Neural cell (in vitro differentiated cells): ENCODE data around the gene AFG3L2. TPM values are rescaled to one million over a fixed set of nuclear protein-coding genes. Genes with fewer than 3 reads are reported as not detected.

Experiments
- H2AFZ ChIP-seq: fragments of 200-600, 300-800 bp; sonication (generic), shearing (Covaris generic); 2 replicates; pipeline ENCODE4 v1.6.0; 2014; ENCODE audit warnings: low read depth, mild to moderate bottlenecking, antibody characterized with exemption, low read length, moderate library complexity
- H3F3A ChIP-seq: fragments of 200-600 bp; shearing (Covaris generic); 2 replicates; pipeline ENCODE4 v1.6.1; 2016; ENCODE audit warnings: mild to moderate bottlenecking, moderate library complexity, mixed read lengths, antibody characterized with exemption, low read length; ENCODE audit not compliant: insufficient read depth, poor library complexity, severe bottlenecking
- H3K27ac ChIP-seq: fragments of 200-600, 300-800 bp; sonication (generic), shearing (Covaris generic); 2 replicates; pipeline ENCODE4 v1.5.1; 2014; ENCODE audit warnings: mild to moderate bottlenecking, low read length, moderate library complexity
- H3K27me3 ChIP-seq: fragments of 300-800, 200-600 bp; sonication (generic), shearing (Covaris generic); 2 replicates; pipeline ENCODE4 v1.6.0; 2014; ENCODE audit warnings: mild to moderate bottlenecking, low read depth, low read length, moderate library complexity; ENCODE audit not compliant: insufficient read depth
- H3K36me3 ChIP-seq: fragments of 300-800, 200-600 bp; sonication (generic), shearing (Covaris generic); 2 replicates; pipeline ENCODE4 v1.5.1; 2014; ENCODE audit warnings: mild to moderate bottlenecking, antibody characterized with exemption, low read length, moderate library complexity; ENCODE audit not compliant: insufficient read depth
- H3K4me2 ChIP-seq: fragments of 300-800, 200-600 bp; sonication (generic), shearing (Covaris generic); 2 replicates; pipeline ENCODE4 v1.6.0; 2014; ENCODE audit warnings: mild to moderate bottlenecking, low read length
- H3K4me3 ChIP-seq: fragments of 300-800, 200-600 bp; sonication (generic), shearing (Covaris generic); 2 replicates; pipeline ENCODE4 v1.5.1; 2014; ENCODE audit warnings: mild to moderate bottlenecking, low read length, moderate library complexity
- H3K79me2 ChIP-seq: fragments of 200-600 bp; shearing (Covaris generic); replicated peaks from 2 replicates; pipeline ENCODE4 v1.6.0; 2014; ENCODE audit warnings: mild to moderate bottlenecking, low read length, moderate library complexity; ENCODE audit not compliant: insufficient read depth
- H3K9ac ChIP-seq: fragments of 300-800, 200-600 bp; sonication (generic), shearing (Covaris generic); 2 replicates; pipeline ENCODE4 v1.6.1; 2016; ENCODE audit warnings: mild to moderate bottlenecking, low read length, mixed read lengths
- H3K9me2 ChIP-seq: fragments of 200-600 bp; shearing (Covaris generic); 2 replicates; pipeline ENCODE4 v1.6.1; 2016; ENCODE audit warnings: mild to moderate bottlenecking, low read length, mixed read lengths; ENCODE audit not compliant: insufficient read depth
- H3K9me3 ChIP-seq: fragments of 200-600, 300-800 bp; sonication (generic), shearing (Covaris generic); 2 replicates; pipeline ENCODE4 v1.6.1; 2016; ENCODE audit warnings: mild to moderate bottlenecking, mixed run types, low read length, moderate library complexity, mixed read lengths
- H4K20me1 ChIP-seq: fragments of 200-600 bp; shearing (Covaris generic); 2 replicates; pipeline ENCODE4 v1.6.1; 2016; ENCODE audit warnings: mild to moderate bottlenecking, mixed run types; ENCODE audit not compliant: insufficient read depth
- EP300 ChIP-seq: fragments of 450-650 bp; conservative IDR thresholded peaks from 2 replicates; pipeline ENCODE4 v1.6.1; 2014; ENCODE audit warnings: antibody characterized with exemption, mild to moderate bottlenecking, moderate library complexity; ENCODE audit not compliant: poor library complexity, severe bottlenecking
- EZH2 ChIP-seq: fragments of 200-600, 300-800 bp; shearing (Covaris generic), sonication (generic); IDR thresholded peaks from 2 replicates; pipeline ENCODE4 v1.6.1; 2014; ENCODE audit warnings: antibody characterized with exemption, low read length, borderline replicate concordance, mild to moderate bottlenecking; ENCODE audit not compliant: insufficient read depth, poor library complexity, severe bottlenecking
- MXI1 ChIP-seq: fragments of 450-650 bp; conservative IDR thresholded peaks from 2 replicates; pipeline ENCODE4 v1.6.1; 2014; ENCODE audit warnings: antibody characterized with exemption, mild to moderate bottlenecking; ENCODE audit not compliant: poor library complexity, severe bottlenecking
- POLR2AphosphoS5 ChIP-seq: IDR thresholded peaks from 2 replicates; pipeline ENCODE4 v1.6.1; 2012
- RAD21 ChIP-seq: fragments of 450-650 bp; conservative IDR thresholded peaks from 2 replicates; pipeline ENCODE4 v1.6.1; 2014; ENCODE audit warnings: antibody characterized with exemption, mild to moderate bottlenecking, moderate library complexity
- TAF1 ChIP-seq: IDR thresholded peaks from 2 replicates; pipeline ENCODE4 v1.6.1; 2012; ENCODE audit warnings: low read depth
- polyA plus RNA-seq: library from polyadenylated mRNA; depleted of rRNA; stranded (reverse); fragments of >200 nt; gene quantifications from 2 replicates; pipeline ENCODE4 v1.2.3, GENCODE V29; 2014
- small RNA-seq, 3 experiments: library from RNA; depleted of rRNA; stranded (forward); fragments of <200 nt; gene quantifications; one replicate each; pipeline ENCODE3, GENCODE V24; 2012
- TF ChIP-seq, protein P1 (sequence below): fragments of 450-650 bp; IDR thresholded peaks from 2 replicates; pipeline ENCODE4 v1.5.1; 2014; ENCODE audit warnings: antibody characterized with exemption, mild to moderate bottlenecking, moderate library complexity; ENCODE audit not compliant: poor library complexity, severe bottlenecking
- TF ChIP-seq, protein P2 (sequence below): IDR thresholded peaks from 2 replicates; pipeline ENCODE4 v1.6.1; 2012; ENCODE audit warnings: borderline replicate concordance

Gene AFG3L2
- polyA plus RNA-seq, 1 donor from 2014 or later, result 49.4 TPM

DNA sequence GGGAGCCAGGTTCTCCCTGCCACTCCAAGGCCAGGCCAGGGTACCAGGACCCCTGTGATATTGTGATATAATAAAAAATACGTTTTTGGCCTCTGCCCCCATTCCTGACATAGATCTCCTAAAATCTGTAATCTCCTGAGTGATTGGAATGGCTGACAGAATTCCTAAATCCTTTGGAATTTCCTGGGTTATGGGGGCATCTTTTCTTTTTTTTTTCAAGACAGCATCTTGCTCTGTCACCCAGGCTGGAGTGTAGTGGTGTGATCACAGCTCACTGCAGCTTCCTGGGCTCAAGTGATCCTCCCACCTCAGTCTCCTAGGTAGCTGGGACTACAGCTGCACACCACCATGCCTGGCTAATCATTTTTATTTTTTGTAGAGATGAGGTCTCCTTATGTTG lies 95.2 kb downstream of the AFG3L2 start:
- Histone ChIP-seq H3K27me3 (peaks cover 9% of the 10 kb centered on the region), H3K4me3 (no peak overlapping the region), H3K9me3 (no peaks in the 10 kb centered on the region), H3K9ac (no peak overlapping the region), H3K36me3 (no peaks in the 10 kb centered on the region), H3K4me2 (no peak overlapping the region), H3K27ac (no peak overlapping the region), H3K79me2 (no peaks in the 10 kb centered on the region), H3K9me2 (no peaks in the 10 kb centered on the region), H3F3A (no peaks in the 10 kb centered on the region), H4K20me1 (no peaks in the 10 kb centered on the region), H2AFZ (no peak overlapping the region)
- TF ChIP-seq MXI1 (no peak), POLR2AphosphoS5 (no peak)
- TF ChIP-seq, protein P1, sequence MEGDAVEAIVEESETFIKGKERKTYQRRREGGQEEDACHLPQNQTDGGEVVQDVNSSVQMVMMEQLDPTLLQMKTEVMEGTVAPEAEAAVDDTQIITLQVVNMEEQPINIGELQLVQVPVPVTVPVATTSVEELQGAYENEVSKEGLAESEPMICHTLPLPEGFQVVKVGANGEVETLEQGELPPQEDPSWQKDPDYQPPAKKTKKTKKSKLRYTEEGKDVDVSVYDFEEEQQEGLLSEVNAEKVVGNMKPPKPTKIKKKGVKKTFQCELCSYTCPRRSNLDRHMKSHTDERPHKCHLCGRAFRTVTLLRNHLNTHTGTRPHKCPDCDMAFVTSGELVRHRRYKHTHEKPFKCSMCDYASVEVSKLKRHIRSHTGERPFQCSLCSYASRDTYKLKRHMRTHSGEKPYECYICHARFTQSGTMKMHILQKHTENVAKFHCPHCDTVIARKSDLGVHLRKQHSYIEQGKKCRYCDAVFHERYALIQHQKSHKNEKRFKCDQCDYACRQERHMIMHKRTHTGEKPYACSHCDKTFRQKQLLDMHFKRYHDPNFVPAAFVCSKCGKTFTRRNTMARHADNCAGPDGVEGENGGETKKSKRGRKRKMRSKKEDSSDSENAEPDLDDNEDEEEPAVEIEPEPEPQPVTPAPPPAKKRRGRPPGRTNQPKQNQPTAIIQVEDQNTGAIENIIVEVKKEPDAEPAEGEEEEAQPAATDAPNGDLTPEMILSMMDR, result no peak

DNA sequence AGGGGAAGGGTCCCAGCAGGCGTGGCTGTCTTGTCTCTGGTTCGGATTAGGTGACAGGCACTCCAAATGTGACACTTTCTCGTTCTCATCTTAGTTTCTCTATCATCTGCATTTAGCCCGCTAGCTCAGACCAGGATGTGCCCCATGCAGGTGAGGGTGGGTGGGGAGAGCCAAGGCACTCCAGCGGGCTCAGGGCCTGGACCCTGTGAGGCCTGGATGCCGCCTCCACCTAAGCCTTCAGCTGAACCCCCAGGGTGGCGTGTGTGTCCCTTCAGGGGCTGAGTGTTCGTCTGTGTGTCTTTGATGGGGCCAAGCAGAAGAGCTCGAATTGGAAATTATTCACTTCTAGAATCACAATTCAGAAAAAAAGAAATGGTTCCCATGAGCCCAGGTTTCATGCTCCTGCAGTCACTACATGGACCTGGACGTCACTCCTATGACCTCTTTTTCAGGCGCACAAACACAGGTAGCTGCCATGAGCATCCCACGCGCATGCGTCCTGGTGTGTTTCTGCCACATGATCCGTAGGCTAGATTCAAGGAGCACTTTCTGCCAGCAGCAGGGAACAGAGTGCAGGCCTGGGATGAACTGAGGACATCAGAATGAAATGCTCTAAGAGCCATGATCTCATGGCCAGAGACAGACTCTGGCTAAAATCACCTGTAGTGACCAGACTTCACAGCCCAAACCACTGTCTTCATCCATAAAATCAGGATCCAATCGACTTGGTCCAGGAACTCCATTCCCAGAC lies 97.1 kb downstream of the AFG3L2 start:
- Histone ChIP-seq H3K4me3 (no peak overlapping the region), H3F3A (no peaks in the 10 kb centered on the region), H3K27me3 (no peaks in the 10 kb centered on the region), H3K9me3 (no peaks in the 10 kb centered on the region), H3K79me2 (no peaks in the 10 kb centered on the region), H4K20me1 (no peaks in the 10 kb centered on the region), H3K27ac (no peak overlapping the region), H3K9me2 (no peaks in the 10 kb centered on the region), H3K9ac (no peak overlapping the region), H3K4me2 (no peak overlapping the region), H2AFZ (no peak overlapping the region), H3K36me3 (no peaks in the 10 kb centered on the region)
- TF ChIP-seq TAF1, result no peak
- no peak for TF ChIP-seq POLR2AphosphoS5
- TF ChIP-seq EZH2, result no peak
- TF ChIP-seq MXI1, result no peak
- no peak for TF ChIP-seq EP300
- TF ChIP-seq, protein P2, sequence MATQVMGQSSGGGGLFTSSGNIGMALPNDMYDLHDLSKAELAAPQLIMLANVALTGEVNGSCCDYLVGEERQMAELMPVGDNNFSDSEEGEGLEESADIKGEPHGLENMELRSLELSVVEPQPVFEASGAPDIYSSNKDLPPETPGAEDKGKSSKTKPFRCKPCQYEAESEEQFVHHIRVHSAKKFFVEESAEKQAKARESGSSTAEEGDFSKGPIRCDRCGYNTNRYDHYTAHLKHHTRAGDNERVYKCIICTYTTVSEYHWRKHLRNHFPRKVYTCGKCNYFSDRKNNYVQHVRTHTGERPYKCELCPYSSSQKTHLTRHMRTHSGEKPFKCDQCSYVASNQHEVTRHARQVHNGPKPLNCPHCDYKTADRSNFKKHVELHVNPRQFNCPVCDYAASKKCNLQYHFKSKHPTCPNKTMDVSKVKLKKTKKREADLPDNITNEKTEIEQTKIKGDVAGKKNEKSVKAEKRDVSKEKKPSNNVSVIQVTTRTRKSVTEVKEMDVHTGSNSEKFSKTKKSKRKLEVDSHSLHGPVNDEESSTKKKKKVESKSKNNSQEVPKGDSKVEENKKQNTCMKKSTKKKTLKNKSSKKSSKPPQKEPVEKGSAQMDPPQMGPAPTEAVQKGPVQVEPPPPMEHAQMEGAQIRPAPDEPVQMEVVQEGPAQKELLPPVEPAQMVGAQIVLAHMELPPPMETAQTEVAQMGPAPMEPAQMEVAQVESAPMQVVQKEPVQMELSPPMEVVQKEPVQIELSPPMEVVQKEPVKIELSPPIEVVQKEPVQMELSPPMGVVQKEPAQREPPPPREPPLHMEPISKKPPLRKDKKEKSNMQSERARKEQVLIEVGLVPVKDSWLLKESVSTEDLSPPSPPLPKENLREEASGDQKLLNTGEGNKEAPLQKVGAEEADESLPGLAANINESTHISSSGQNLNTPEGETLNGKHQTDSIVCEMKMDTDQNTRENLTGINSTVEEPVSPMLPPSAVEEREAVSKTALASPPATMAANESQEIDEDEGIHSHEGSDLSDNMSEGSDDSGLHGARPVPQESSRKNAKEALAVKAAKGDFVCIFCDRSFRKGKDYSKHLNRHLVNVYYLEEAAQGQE, result no peak
- TF ChIP-seq, protein P1, result no peak
- no peak for TF ChIP-seq RAD21

Small RNA genes within 50 kb of the gene (small RNA-seq; reads per million reads assigned to genes)
- gene RNU6-170P (0 reads per million in 3 experiments), gene RNU7-129P (0 reads per million in 3 experiments)

Other genes with a start within 250 kb of the AFG3L2 start
- gene CIDEA, start 122.9 kb downstream of the AFG3L2 start, polyA plus RNA-seq, result not detected in 2 replicates
- gene TUBB6, start 69.0 kb downstream of the AFG3L2 start, polyA plus RNA-seq, result 3.8 and 6.7 TPM in 2 replicates
- 1.1 and 9.7 TPM in 2 replicates for gene PRELID3A, start 30.7 kb upstream of the AFG3L2 start, polyA plus RNA-seq